Tibial artery (tissue), 4 donors: Measurements from ENCODE around the gene OPA3.

Experiments
- DNase-seq, 2 donors: peaks; one replicate each; pipeline ENCODE4 v3.0.0-alpha.2; 2019
- H3K27ac ChIP-seq, 2 donors: fragments of 200-600 bp; sonication (generic) in 1 of 2; 1 replicate in 1 of 2; 2 replicates in 1 of 2; pipeline ENCODE4 v1.5.1; 2018 to 2019; ENCODE audit warnings: mild to moderate bottlenecking in 1 of 2
- H3K27me3 ChIP-seq, 2 donors: fragments of 200-600 bp; sonication (generic) in 1 of 2; one replicate each; pipeline versions ENCODE4 v1.5.1 to v1.6.0; 2016 to 2019
- H3K36me3 ChIP-seq, 3 donors: fragments of 200-600 bp; sonication (generic) in 2 of 3; one replicate each; pipeline ENCODE4 v1.5.1; 2016 to 2019; ENCODE audit warnings: mild to moderate bottlenecking in 2 of 3
- H3K4me1 ChIP-seq, 4 donors: fragments of 200-600 bp; sonication (generic) in 2 of 4; 1 replicate in 3 of 4; 2 replicates in 1 of 4; pipeline ENCODE4 v1.5.1; 2016 to 2019
- H3K4me3 ChIP-seq, 2 donors: fragments of 200-600 bp; sonication (generic) in 1 of 2; 1 replicate in 1 of 2; 2 replicates in 1 of 2; pipeline ENCODE4 v1.5.1; 2018 to 2019; ENCODE audit warnings: mild to moderate bottlenecking in 2 of 2
- H3K9me3 ChIP-seq, 3 donors: fragments of 200-600 bp; sonication (generic) in 1 of 3; one replicate each; pipeline ENCODE4 v1.5.1; 2016 to 2019
- intact Hi-C: fragments of 100-400 bp; cut with DNase I; formaldehyde crosslinking; loops from one replicate; pipeline ENCODE4 v1.15.0; 2023; ENCODE audit warnings: low total_unique reads
- TF ChIP-seq, protein P1 (sequence below), 2 experiments: fragments of 200-600 bp in 1 of 2; fragments of 450-650 bp in 1 of 2; IDR thresholded peaks; one replicate each; pipeline ENCODE4 v1.5.1; 2017 to 2019; ENCODE audit warnings: antibody characterized with exemption in 2 of 2, mild to moderate bottlenecking in 1 of 2, moderate library complexity in 1 of 2

Gene OPA3

DNA sequence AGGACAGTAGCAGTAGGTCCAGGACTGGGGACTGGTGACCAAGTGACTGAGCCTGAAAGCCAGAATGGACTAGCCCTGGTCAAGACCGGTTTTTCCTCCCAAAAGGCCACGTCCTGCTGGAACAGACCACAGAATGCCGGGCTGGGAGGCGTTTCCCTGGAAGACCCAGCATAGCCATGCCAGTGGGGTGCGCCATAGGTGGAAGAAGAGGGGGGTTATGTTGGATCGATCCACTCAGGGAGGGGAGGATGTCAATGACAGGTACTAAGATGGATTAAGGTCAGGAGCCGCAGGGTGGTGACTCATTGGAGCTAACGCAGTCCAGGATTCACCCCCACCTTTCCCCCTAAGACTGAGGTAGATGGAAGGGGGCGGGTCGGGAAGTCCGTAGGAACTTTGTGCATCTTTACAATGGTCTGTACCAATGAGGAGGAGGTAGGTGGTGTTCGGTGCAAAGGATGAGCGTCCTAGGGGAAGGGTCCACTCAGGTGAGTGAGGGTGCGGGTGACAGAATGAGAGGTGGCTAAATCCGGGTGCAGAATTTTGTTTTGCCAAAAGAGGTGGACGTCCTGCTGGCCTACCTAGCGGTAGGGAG lies 56.4 kb downstream of the OPA3 start:
- peaks cover 0 to 30% (median 16%) of the 10 kb centered on the region in 4 donors for H3K4me1 ChIP-seq
- peaks cover 0 to 3% of the 10 kb centered on the region in 2 donors for H3K27me3 ChIP-seq
- intact Hi-C loops, result no loop called here
- no peak overlapping the region for H3K4me3 ChIP-seq
- H3K36me3 ChIP-seq, result peaks cover 24 to 37% (median 30%) of the 10 kb centered on the region in 3 donors
- no peak overlapping the region for H3K27ac ChIP-seq
- DNase-seq, result no peak
- TF ChIP-seq, protein P1, sequence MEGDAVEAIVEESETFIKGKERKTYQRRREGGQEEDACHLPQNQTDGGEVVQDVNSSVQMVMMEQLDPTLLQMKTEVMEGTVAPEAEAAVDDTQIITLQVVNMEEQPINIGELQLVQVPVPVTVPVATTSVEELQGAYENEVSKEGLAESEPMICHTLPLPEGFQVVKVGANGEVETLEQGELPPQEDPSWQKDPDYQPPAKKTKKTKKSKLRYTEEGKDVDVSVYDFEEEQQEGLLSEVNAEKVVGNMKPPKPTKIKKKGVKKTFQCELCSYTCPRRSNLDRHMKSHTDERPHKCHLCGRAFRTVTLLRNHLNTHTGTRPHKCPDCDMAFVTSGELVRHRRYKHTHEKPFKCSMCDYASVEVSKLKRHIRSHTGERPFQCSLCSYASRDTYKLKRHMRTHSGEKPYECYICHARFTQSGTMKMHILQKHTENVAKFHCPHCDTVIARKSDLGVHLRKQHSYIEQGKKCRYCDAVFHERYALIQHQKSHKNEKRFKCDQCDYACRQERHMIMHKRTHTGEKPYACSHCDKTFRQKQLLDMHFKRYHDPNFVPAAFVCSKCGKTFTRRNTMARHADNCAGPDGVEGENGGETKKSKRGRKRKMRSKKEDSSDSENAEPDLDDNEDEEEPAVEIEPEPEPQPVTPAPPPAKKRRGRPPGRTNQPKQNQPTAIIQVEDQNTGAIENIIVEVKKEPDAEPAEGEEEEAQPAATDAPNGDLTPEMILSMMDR (IDR thresholded peaks at IDR 0.05), result no peak
- no peaks in the 10 kb centered on the region for H3K9me3 ChIP-seq

DNA sequence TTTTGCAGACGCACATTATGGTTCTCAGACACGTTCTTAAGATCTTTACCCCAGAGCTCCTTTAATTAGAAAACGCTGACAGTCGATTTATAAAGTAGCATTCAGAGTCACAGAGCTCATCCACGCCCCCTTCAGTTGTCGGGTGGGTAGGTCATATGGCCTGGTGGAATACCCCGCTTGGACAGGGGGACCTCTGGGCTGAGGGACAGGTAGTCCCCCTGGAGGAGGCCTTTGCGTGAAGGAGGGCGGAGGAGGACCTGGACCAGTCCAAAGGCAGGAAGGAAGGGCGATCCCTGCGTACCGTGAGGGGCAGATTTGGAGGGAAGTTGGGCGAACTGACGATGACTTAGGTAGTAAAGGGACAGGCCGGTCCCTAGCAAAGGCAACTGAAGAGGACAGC lies 56.9 kb downstream of the OPA3 start:
- intact Hi-C loops, result no loop called here

DNA sequence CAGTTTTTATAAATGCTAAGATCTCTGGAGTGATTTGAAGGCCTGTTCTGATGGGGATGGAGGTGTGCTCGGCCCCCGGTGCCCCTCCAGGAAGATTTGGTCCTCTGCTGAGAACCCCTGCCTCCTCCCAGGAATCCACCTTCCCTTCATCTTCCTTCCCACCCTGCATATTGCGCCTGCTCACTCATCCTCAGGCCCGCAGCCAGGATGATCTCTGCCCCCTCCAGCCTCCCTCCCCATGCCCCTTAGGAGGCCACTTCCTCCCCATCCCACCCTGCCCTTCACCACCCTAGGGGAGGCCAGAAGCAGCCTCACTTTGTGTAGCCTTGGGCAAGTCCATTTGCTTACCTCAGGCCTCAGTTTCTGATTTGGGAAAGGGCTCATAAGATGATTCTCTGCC lies 57.6 kb downstream of the OPA3 start:
- TF ChIP-seq, protein P1 (IDR thresholded peaks at IDR 0.05), result no peak
- no peak for DNase-seq
- no peak overlapping the region for H3K4me3 ChIP-seq
- peak overlapping the region in 1 of 2 donors; percentile 38 for H3K27ac ChIP-seq
- H3K9me3 ChIP-seq, result no peaks in the 10 kb centered on the region
- intact Hi-C loops, result no loop called here
- peaks cover 32 to 48% (median 39%) of the 10 kb centered on the region in 3 donors for H3K36me3 ChIP-seq
- peaks cover 0 to 30% (median 16%) of the 10 kb centered on the region in 4 donors for H3K4me1 ChIP-seq
- H3K27me3 ChIP-seq, result peaks cover 0 to 3% of the 10 kb centered on the region in 2 donors

More for the DNA sequence above, 56.9 kb downstream of the OPA3 start:
- DNase-seq, result no peak
- no peak overlapping the region for H3K27ac ChIP-seq
- peaks cover 0 to 30% (median 16%) of the 10 kb centered on the region in 4 donors for H3K4me1 ChIP-seq
- TF ChIP-seq, protein P1 (IDR thresholded peaks at IDR 0.05), result no peak
- H3K36me3 ChIP-seq, result peaks cover 25 to 41% (median 32%) of the 10 kb centered on the region in 3 donors
- no peak overlapping the region for H3K4me3 ChIP-seq
- no peaks in the 10 kb centered on the region for H3K9me3 ChIP-seq
- peaks cover 0 to 3% of the 10 kb centered on the region in 2 donors for H3K27me3 ChIP-seq

DNA sequence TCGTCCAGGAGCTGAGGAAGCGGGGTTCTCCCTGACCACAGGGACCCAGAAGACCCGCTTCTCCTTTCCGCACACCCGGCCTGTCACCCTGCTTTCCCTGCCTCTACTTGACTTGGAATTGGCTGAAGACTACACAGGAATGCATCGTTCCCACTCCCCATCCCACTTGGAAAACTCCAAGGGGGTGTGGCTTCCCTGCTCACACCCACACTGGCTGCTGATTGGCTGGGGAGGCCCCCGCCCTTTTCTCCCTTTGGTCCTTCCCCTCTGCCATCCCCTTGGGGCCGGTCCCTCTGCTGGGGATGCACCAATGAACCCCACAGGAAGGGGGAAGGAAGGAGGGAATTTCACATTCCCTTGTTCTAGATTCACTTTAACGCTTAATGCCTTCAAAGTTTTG lies 58.5 kb downstream of the OPA3 start:
- Histone ChIP-seq H3K9me3 (no peaks in the 10 kb centered on the region), H3K27me3 (peaks cover 0 to 3% of the 10 kb centered on the region in 2 donors), H3K4me3 (no peak overlapping the region), H3K4me1 (peaks cover 0 to 30% (median 16%) of the 10 kb centered on the region in 4 donors), H3K36me3 (peaks cover 41 to 57% (median 48%) of the 10 kb centered on the region in 3 donors), H3K27ac (peak overlapping the region in 1 of 2 donors; percentile 38)
- intact Hi-C loops, result no loop called here
- TF ChIP-seq, protein P1 (IDR thresholded peaks at IDR 0.05), result no peak
- peak; percentile 56 to 85 for DNase-seq

DNA sequence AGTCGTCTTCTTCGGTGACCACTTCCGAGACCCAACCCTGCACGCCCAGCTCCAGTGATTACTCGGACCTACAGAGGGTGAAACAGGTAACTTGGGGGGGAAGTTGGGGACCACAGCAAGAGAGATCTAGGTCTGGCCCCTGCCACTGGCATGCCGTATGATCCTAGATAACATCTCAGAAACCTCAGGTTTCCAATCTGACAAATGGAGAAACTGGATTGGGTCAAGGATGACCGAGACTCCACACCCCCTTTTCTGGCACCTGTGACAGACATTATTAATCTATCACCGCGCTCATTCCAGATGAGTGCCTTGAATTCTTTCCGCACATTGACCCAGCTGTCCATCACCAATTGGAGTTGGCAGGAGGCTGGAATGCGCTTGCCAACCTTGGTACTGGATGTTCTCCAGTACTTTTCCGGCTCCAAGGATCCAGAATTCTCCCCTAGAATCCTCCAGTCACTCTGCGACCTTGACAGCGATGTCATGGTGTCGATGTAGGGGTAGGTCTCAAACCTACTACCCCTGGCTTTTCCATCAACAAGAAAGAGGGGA lies 60.0 kb downstream of the OPA3 start:
- H3K4me3 ChIP-seq, result no peak overlapping the region
- H3K9me3 ChIP-seq, result no peaks in the 10 kb centered on the region
- H3K4me1 ChIP-seq, result peaks cover 0 to 30% (median 16%) of the 10 kb centered on the region in 4 donors
- no peak for DNase-seq
- H3K27me3 ChIP-seq, result no peaks in the 10 kb centered on the region
- intact Hi-C loops, result no loop called here
- H3K27ac ChIP-seq, result peak overlapping the region in 1 of 2 donors; percentile 18
- H3K36me3 ChIP-seq, result peaks cover 55 to 72% (median 61%) of the 10 kb centered on the region in 3 donors
- TF ChIP-seq, protein P1 (IDR thresholded peaks at IDR 0.05), result no peak
